Glutamatergic neuron (in vitro differentiated cells): ENCODE measurements around the gene AGFG1. TPM values are rescaled to one million over a fixed set of nuclear protein-coding genes. Genes with fewer than 3 reads are reported as not detected.

Source experiments
- DNase-seq: peaks from one replicate; pipeline ENCODE4 v3.0.0; 2022
- H3K27ac Mint-ChIP-seq: one replicate; pipeline ENCODE4 v1.8.0; 2020; ENCODE audit warnings: mild to moderate bottlenecking, mixed read lengths, inconsistent platforms; ENCODE audit not compliant: unreplicated experiment
- H3K27me3 Mint-ChIP-seq: one replicate; pipeline ENCODE4 v1.8.0; 2020; ENCODE audit warnings: mild to moderate bottlenecking, moderate library complexity, mixed read lengths, inconsistent platforms; ENCODE audit not compliant: unreplicated experiment
- H3K36me3 Mint-ChIP-seq: one replicate; pipeline ENCODE4 v1.8.0; 2020; ENCODE audit warnings: mild to moderate bottlenecking, mixed read lengths, inconsistent platforms; ENCODE audit not compliant: unreplicated experiment
- H3K4me1 Mint-ChIP-seq: one replicate; pipeline ENCODE4 v1.8.0; 2020; ENCODE audit warnings: mild to moderate bottlenecking, low read depth, mixed read lengths, inconsistent platforms; ENCODE audit not compliant: unreplicated experiment
- H3K4me3 Mint-ChIP-seq: one replicate; pipeline ENCODE4 v1.8.0; 2020; ENCODE audit warnings: mild to moderate bottlenecking, mixed read lengths, inconsistent platforms; ENCODE audit not compliant: unreplicated experiment
- H3K9me3 Mint-ChIP-seq: one replicate; pipeline ENCODE4 v1.8.0; 2020; ENCODE audit warnings: mild to moderate bottlenecking, moderate library complexity, mixed read lengths, inconsistent platforms; ENCODE audit not compliant: unreplicated experiment
- total RNA-seq: library from RNA; stranded (reverse); fragmentation: NEBNext Ultra II Directional; extraction: Animal tissue kit (Norgen Biotek cat#: 25700); gene quantifications from one replicate; pipeline ENCODE4 v1.2.1, GENCODE V29; 2021; ENCODE audit not compliant: unreplicated experiment
- TF ChIP-seq, protein P1 (sequence below): fragments of 200-600 bp; sonication (generic); IDR thresholded peaks from one replicate; pipeline ENCODE4 v1.5.0; 2021; ENCODE audit not compliant: partially characterized antibody, unreplicated experiment

AGFG1 gene
- total RNA-seq, 1 donor from 2014 or later: 108 TPM

DNA sequence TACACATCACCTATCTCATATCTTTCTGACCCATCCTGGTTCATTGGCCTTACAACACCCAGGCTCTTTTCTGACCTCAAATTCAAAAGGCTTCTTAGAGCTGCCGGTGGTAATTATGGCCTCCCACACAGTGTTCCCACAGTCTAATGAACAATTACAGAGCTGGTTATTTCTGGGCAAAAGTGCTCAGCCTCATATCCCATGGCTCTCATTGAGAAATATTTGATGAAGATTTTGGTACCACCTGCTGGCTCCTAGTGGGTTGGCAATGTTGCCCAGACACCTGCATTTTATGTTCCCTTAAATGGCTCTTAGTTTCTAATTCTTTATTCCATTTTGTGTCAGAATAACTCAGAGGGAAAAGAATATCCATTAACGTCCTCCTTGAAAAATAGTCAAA is 106.7 kb downstream of the AGFG1 start:
- peaks cover 18% of the 10 kb centered on the region for H3K4me1 Mint-ChIP-seq
- peaks cover 5% of the 10 kb centered on the region for H3K9me3 Mint-ChIP-seq
- TF ChIP-seq, protein P1, sequence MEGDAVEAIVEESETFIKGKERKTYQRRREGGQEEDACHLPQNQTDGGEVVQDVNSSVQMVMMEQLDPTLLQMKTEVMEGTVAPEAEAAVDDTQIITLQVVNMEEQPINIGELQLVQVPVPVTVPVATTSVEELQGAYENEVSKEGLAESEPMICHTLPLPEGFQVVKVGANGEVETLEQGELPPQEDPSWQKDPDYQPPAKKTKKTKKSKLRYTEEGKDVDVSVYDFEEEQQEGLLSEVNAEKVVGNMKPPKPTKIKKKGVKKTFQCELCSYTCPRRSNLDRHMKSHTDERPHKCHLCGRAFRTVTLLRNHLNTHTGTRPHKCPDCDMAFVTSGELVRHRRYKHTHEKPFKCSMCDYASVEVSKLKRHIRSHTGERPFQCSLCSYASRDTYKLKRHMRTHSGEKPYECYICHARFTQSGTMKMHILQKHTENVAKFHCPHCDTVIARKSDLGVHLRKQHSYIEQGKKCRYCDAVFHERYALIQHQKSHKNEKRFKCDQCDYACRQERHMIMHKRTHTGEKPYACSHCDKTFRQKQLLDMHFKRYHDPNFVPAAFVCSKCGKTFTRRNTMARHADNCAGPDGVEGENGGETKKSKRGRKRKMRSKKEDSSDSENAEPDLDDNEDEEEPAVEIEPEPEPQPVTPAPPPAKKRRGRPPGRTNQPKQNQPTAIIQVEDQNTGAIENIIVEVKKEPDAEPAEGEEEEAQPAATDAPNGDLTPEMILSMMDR: no peak
- H3K27ac Mint-ChIP-seq: peak overlapping the region; percentile 99
- peaks cover 4% of the 10 kb centered on the region for H3K27me3 Mint-ChIP-seq
- H3K36me3 Mint-ChIP-seq: peaks cover 13% of the 10 kb centered on the region
- no peak overlapping the region for H3K4me3 Mint-ChIP-seq
- no peak for DNase-seq

DNA sequence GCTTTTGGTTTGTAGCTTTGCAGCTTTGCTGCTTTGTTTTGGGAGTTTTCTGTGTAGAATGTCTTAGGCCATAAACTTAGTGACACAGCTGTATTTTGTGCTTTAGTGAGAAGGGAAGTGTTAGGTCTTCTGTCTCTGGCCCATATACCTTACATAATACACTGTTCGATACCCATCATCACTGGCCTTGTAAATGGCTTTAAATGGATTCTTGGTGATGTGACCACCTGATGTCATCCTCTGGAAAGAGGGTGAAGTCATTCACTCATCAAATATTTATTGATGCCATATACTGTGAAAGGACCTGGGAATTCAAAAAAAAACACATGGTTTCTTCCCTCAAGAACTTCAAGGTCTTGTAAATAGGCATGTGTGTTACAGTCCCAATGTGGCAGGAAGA is 107.8 kb downstream of the AGFG1 start:
- TF ChIP-seq, protein P1: no peak
- peak overlapping the region; percentile 74 for H3K4me3 Mint-ChIP-seq

DNA sequence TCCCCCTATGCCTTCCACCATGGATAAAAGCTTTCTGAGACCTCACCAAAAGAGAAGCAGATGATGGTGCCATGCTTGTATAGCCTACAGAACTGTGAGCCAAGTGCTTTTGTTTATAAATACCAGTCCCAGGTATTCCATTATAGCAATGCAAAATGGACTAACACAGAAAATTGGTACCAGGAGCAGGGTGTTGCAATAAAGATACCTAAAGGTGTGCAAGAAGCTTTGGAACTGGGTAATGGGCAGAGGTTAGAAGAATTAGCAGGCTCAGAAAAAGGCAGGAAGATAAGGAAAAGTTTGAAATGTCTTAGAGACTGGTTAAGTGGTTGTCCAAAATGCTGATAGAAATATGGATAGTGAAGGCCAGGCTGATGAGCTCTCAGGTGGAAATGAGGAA is 110.4 kb downstream of the AGFG1 start:
- TF ChIP-seq, protein P1: no peak
- peaks cover 2% of the 10 kb centered on the region for H3K27me3 Mint-ChIP-seq
- no peak overlapping the region for H3K4me3 Mint-ChIP-seq
- H3K36me3 Mint-ChIP-seq: peaks cover 13% of the 10 kb centered on the region
- peaks cover 15% of the 10 kb centered on the region for H3K4me1 Mint-ChIP-seq
- H3K27ac Mint-ChIP-seq: no peak overlapping the region
- H3K9me3 Mint-ChIP-seq: peaks cover 2% of the 10 kb centered on the region
- DNase-seq: no peak

More for the DNA sequence above, 107.8 kb downstream of the AGFG1 start:
- Mint-ChIP-seq H3K27me3 (peaks cover 4% of the 10 kb centered on the region), H3K9me3 (peaks cover 5% of the 10 kb centered on the region), H3K27ac (peak overlapping the region; percentile 99), H3K4me1 (peaks cover 18% of the 10 kb centered on the region), H3K36me3 (peaks cover 13% of the 10 kb centered on the region)
- DNase-seq: no peak

DNA sequence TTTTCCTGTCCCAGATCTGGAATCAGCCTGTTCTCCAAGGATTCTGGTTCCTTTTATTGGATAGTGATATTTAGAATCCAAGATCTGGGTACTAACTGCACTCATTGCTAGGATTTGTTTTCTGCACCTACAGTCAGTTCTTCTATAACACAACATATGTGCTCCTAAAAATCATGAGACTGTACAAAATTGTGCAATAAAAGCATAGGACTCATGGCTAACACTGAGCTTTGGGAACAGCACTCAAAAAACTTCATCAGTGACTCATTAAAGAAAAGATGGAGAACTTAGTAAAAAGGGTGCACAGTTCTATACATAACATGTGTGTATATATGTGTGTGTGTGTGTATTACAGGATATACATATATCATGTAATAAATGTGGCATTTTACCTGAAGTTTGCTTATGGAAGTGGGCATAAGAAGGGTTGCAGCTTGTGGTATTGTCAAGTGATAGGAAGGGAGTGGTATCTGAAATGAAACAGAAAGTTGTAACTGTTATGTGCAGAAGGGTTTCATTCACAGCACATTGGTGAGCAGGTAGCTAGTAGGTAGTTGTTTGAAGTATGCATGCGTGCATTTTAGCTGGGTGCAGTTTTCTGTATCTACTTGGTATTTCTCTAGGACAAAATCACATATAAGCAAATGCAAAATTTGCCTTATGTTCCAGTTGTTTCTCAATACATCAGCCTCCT is 120.9 kb downstream of the AGFG1 start:
- no peaks in the 10 kb centered on the region for H3K36me3 Mint-ChIP-seq
- H3K4me1 Mint-ChIP-seq: peaks cover 10% of the 10 kb centered on the region
- H3K27me3 Mint-ChIP-seq: no peaks in the 10 kb centered on the region

DNA sequence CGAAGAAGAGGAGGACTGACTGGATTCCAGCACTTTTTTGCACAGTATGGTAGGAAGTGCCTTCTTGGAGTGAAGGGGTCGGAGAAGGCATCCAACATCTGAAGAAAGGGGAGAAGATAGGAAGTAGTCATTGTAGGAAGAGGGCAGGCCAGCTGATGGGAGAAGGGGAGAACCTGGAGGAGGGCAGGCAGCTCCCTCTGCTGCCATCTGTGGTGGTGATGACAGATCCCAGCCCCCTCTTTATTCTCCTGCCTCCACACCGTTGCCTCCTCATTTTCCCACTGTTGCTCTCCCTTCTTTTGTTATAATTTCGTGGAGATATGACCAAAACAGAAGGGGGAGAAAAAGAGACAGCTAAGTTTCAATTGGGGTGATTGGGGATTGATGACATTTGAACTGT is 123.8 kb downstream of the AGFG1 start:
- H3K27me3 Mint-ChIP-seq: peaks cover 2% of the 10 kb centered on the region
- no peaks in the 10 kb centered on the region for H3K36me3 Mint-ChIP-seq
- peaks cover 13% of the 10 kb centered on the region for H3K4me1 Mint-ChIP-seq
- no peak overlapping the region for H3K4me3 Mint-ChIP-seq
- TF ChIP-seq, protein P1: no peak
- H3K9me3 Mint-ChIP-seq: peaks cover 4% of the 10 kb centered on the region
- H3K27ac Mint-ChIP-seq: no peak overlapping the region
- DNase-seq: no peak

More for the DNA sequence above, 120.9 kb downstream of the AGFG1 start:
- Mint-ChIP-seq H3K9me3 (peaks cover 4% of the 10 kb centered on the region), H3K27ac (no peak overlapping the region), H3K4me3 (no peak overlapping the region)
- DNase-seq: no peak
- TF ChIP-seq, protein P1: no peak
